ENCODE data around the gene GPD2. TPM values are rescaled to one million over a fixed set of nuclear protein-coding genes. Genes with fewer than 3 reads are reported as not detected.

GPD2 gene
- total and polyA plus RNA-seq, 2 of the 13 experiments (the other 11 are each of a cell fraction or from before 2014, with no cell fraction given) = not detected

- Histone ChIP-seq H3K27ac (ENCODE audit: extremely low read length, insufficient read depth, low read length) (no peak overlapping the region), H2AFZ (ENCODE audit: low read length) (no peak overlapping the region), H3K9me3 (ENCODE audit: low read length) (no peaks in the 10 kb centered on the region), H3K36me3 (replicated peaks in 1 of 2; ENCODE audit: control insufficient read depth in 1 of 2, insufficient read depth in 2 of 2, low read length in 2 of 2) (no peaks in the 10 kb centered on the region), H3K4me3 (replicated peaks in 1 of 3; ENCODE audit: insufficient read depth in 1 of 3, low read depth in 2 of 3, low read length in 3 of 3) (no peak overlapping the region), H3K79me2 (ENCODE audit: insufficient read depth, low read length) (no peaks in the 10 kb centered on the region), H3K4me1 (ENCODE audit: insufficient read depth, low read length) (no peaks in the 10 kb centered on the region), H3K27me3 (ENCODE audit: control insufficient read depth in 1 of 2, insufficient read depth in 2 of 2, low read length in 2 of 2) (no peaks in the 10 kb centered on the region), H4K20me1 (ENCODE audit: insufficient read depth, low read length) (no peaks in the 10 kb centered on the region), H3K4me2 (ENCODE audit: low read depth, low read length) (no peak overlapping the region), H3K9ac (ENCODE audit: insufficient read depth, low read depth, low read length) (no peak overlapping the region)
- FAIRE-seq (no peak), DNase-seq (ENCODE audit: low spot score) (no peak), ATAC-seq (no peak)
- no TSS peak for BruUV-seq (replicated peaks)
- TF ChIP-seq ZNF589 (CRISPR knock-in tag; conservative IDR thresholded peaks at IDR 0.05) = no peak
- 0 out of 2 replicates have a peak, but pooled peaks have one; percentile 30 for TF ChIP-seq MAFF (IDR thresholded peaks at IDR 0.05; ENCODE audit: low read depth, low read length)
- peak; percentile 48 to 73; a peak in 2 of 4 replicates for TF ChIP-seq MAFK (conservative IDR thresholded peaks at IDR 0.05 in 1 of 2, IDR thresholded peaks at IDR 0.05 in 1 of 2; ENCODE audit: low read length in 2 of 2)
- POLR2A ChIA-PET = no interaction called here
- intact Hi-C loops (cut with micrococcal nuclease; ENCODE audit: unreplicated experiment) = no loop called here
- WGBS (ENCODE audit: low lambda C conversion rate) = 19% methylated on average over 2 of the region's 2 CpGs
- in situ Hi-C loops (cut with HindIII; ENCODE audit: extremely low pct_ligation_motif_present, low pct_unique_long_range_greater_than_20kb) = no loop called here
- CTCF ChIA-PET (ENCODE audit: low intra/inter-chr PET ratio, low total read pairs) = no interaction called here
Observed at GRCh38 chr2:156536534-156536933, 100.4 kb downstream of the GPD2 start.

GRCh38 chr2:156537141-156537540 lies 101.0 kb downstream of the GPD2 start:
- ATAC-seq = no peak
- in situ Hi-C loops (cut with HindIII; ENCODE audit: extremely low pct_ligation_motif_present, low pct_unique_long_range_greater_than_20kb) (no loop called here), intact Hi-C loops (cut with micrococcal nuclease; ENCODE audit: unreplicated experiment) (no loop called here)
- H3K4me3 ChIP-seq (replicated peaks in 1 of 3; ENCODE audit: insufficient read depth in 1 of 3, low read depth in 2 of 3, low read length in 3 of 3) = no peak overlapping the region
- WGBS (ENCODE audit: low lambda C conversion rate) = 3% methylated on average over 4 of the region's 4 CpGs
- H4K20me1 ChIP-seq (ENCODE audit: insufficient read depth, low read length) = no peaks in the 10 kb centered on the region
- H2AFZ ChIP-seq (ENCODE audit: low read length) = no peak overlapping the region
- no peaks in the 10 kb centered on the region for H3K79me2 ChIP-seq (ENCODE audit: insufficient read depth, low read length)
- no peak for DNase-seq (ENCODE audit: low spot score)
- no peaks in the 10 kb centered on the region for H3K4me1 ChIP-seq (ENCODE audit: insufficient read depth, low read length)
- ChIA-PET CTCF (ENCODE audit: low intra/inter-chr PET ratio, low total read pairs) (no interaction called here), POLR2A (no interaction called here)
- H3K36me3 ChIP-seq (replicated peaks in 1 of 2; ENCODE audit: control insufficient read depth in 1 of 2, insufficient read depth in 2 of 2, low read length in 2 of 2) = no peaks in the 10 kb centered on the region
- H3K9me3 ChIP-seq (ENCODE audit: low read length) = no peaks in the 10 kb centered on the region
- H3K27ac ChIP-seq (ENCODE audit: extremely low read length, insufficient read depth, low read length) = no peak overlapping the region
- BruUV-seq (replicated peaks) = no TSS peak
- FAIRE-seq = no peak
- no peak overlapping the region for H3K9ac ChIP-seq (ENCODE audit: insufficient read depth, low read depth, low read length)
- H3K4me2 ChIP-seq (ENCODE audit: low read depth, low read length) = no peak overlapping the region
- no peaks in the 10 kb centered on the region for H3K27me3 ChIP-seq (ENCODE audit: control insufficient read depth in 1 of 2, insufficient read depth in 2 of 2, low read length in 2 of 2)
- TF ChIP-seq YEATS4 (CRISPR knock-in tag; IDR thresholded peaks at IDR 0.05; ENCODE audit: borderline replicate concordance) = no peak
- TF ChIP-seq ZZZ3 (CRISPR knock-in tag; IDR thresholded peaks at IDR 0.05; ENCODE audit: borderline replicate concordance) = no peak
- no peak for TF ChIP-seq DZIP1 (CRISPR knock-in tag; IDR thresholded peaks at IDR 0.05)
- no peak for TF ChIP-seq ZNF275 (CRISPR knock-in tag; IDR thresholded peaks at IDR 0.05; ENCODE audit: borderline replicate concordance)
- TF ChIP-seq PAX8 (CRISPR knock-in tag; IDR thresholded peaks at IDR 0.05; ENCODE audit: borderline replicate concordance) = no peak
- no peak for TF ChIP-seq BRCA1 (CRISPR knock-in tag; IDR thresholded peaks at IDR 0.05)
- TF ChIP-seq ZFP62 (CRISPR knock-in tag; IDR thresholded peaks at IDR 0.05) = no peak
- TF ChIP-seq NCOA5 (CRISPR knock-in tag; IDR thresholded peaks at IDR 0.05) = no peak
- TF ChIP-seq PHB2 (IDR thresholded peaks at IDR 0.05; ENCODE audit: partially characterized antibody) = no peak
